BLaER1 (cell line): ENCODE measurements around the gene BACH2.
"Not testable (repeated sequence)": the region's sequence is repeated elsewhere in the genome, so short reads cannot be mapped to it uniquely, and the experiment has no call there.

ENCODE experiments used
- H3K27ac ChIP-seq: shearing (Covaris generic); formaldehyde crosslinking; 2 replicates; pipeline ENCODE4 v1.8.1; 2022
- H3K27me3 ChIP-seq: shearing (Covaris generic); formaldehyde crosslinking; 2 replicates; pipeline ENCODE4 v1.8.1; 2022
- H3K36me3 ChIP-seq: shearing (Covaris generic); formaldehyde crosslinking; 2 replicates; pipeline ENCODE4 v1.8.1; 2022
- H3K4me1 ChIP-seq: shearing (Covaris generic); formaldehyde crosslinking; 2 replicates; pipeline ENCODE4 v1.8.1; 2022
- H3K4me2 ChIP-seq: shearing (Covaris generic); formaldehyde crosslinking; 2 replicates; pipeline ENCODE4 v1.8.1; 2022
- H3K4me3 ChIP-seq: shearing (Covaris generic); formaldehyde crosslinking; 2 replicates; pipeline ENCODE4 v1.8.1; 2022
- H3K9ac ChIP-seq: shearing (Covaris generic); formaldehyde crosslinking; 2 replicates; pipeline ENCODE4 v1.8.1; 2022
- H3K9me3 ChIP-seq: shearing (Covaris generic); formaldehyde crosslinking; 2 replicates; pipeline ENCODE4 v1.8.1; 2022
- H4K20me1 ChIP-seq: shearing (Covaris generic); formaldehyde crosslinking; 2 replicates; pipeline ENCODE4 v1.8.1; 2022
- Cebpa-rat ChIP-seq: shearing (Covaris generic); IDR thresholded peaks from 2 replicates; pipeline ENCODE4 v1.8.1; 2022

BACH2 gene

DNA sequence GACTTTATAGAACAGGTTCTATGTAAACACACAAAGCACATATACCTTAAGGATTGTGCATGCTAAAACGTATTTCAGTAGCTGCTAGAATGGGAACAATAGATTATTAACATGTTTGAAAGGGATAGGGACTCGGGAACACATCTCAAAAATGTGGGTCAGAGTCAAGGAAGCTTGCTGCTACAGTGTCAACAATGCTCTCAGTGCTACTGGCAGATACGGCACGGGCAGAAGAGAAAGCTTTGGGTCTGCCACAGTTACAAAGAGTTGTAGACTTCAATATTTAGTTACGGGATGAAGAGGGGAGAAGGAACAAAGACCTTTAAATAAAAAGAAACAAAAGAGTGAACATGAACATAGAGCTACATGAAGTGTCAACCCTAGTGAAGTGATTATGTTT is 170.5 kb downstream of the BACH2 start:
- Histone ChIP-seq H3K4me3 (no peak overlapping the region), H3K9me3 (no peaks in the 10 kb centered on the region), H3K36me3 (peaks cover 42% of the 10 kb centered on the region), H3K9ac (no peak overlapping the region), H3K27me3 (no peaks in the 10 kb centered on the region), H4K20me1 (peaks cover 91% of the 10 kb centered on the region), H3K4me1 (peaks cover 12% of the 10 kb centered on the region; the same call in 1 of the 2 replicates), H3K4me2 (no peak overlapping the region), H3K27ac (no peak overlapping the region)
- TF ChIP-seq Cebpa-rat: no peak

DNA sequence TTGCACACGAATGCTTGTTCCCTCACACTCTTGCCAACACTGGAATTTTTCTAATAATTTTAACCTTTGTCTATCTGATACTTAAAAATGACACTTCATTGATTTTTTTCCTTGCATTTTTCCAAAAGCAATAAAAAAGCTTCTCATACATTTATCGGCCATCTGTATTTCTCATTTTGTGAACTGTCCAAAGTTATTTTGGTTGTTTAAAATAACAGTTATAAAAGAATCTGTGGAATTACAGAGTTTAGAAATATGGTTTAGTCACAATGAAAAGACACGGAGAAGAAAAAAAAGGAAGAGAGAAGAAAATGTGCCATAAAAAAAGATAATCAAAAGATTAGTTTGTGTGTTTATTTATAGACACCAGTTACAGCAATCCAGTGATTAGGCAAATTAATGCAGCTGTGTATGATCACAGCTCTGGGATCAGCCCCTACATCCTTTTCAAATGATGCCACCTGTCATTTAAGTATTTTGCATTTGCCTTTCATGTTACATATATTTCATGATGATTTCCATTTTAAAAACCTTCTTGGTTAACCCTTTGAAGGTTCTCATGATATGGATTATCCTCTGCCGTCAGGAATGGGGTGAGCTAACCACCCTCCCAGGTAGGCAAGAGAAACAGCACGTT is 171.7 kb downstream of the BACH2 start:
- H3K4me2 ChIP-seq: no peak overlapping the region
- H3K4me1 ChIP-seq: peaks cover 12% of the 10 kb centered on the region; the same call in 1 of the 2 replicates
- H3K27me3 ChIP-seq: no peaks in the 10 kb centered on the region
- no peak overlapping the region for H3K27ac ChIP-seq
- peaks cover 33% of the 10 kb centered on the region for H3K36me3 ChIP-seq
- H3K9me3 ChIP-seq: no peaks in the 10 kb centered on the region
- peaks cover 91% of the 10 kb centered on the region for H4K20me1 ChIP-seq
- H3K4me3 ChIP-seq: no peak overlapping the region
- no peak for TF ChIP-seq Cebpa-rat
- H3K9ac ChIP-seq: no peak overlapping the region

DNA sequence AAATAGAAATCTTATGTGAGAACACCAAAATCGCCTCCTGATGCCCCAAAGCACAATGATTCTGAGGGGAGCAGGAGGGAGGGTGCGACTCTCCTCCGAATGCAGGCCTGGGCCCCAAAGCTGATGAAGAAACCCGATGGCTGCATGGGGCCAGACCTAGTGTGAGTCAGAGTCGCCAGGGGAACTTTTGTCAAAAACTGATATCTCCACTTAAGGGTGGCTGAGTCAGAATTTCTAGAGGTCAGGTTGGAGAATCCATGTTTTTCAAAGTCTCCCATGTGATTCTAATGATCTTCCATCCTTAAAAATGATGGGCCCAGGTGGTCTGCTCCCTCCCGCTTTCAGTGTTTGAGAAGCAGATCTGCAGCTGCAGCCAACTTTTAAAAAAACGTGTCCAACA is 172.8 kb downstream of the BACH2 start:
- no peak overlapping the region for H3K4me3 ChIP-seq
- peaks cover 12% of the 10 kb centered on the region; the same call in 1 of the 2 replicates for H3K4me1 ChIP-seq
- H3K27me3 ChIP-seq: no peaks in the 10 kb centered on the region
- H3K36me3 ChIP-seq: peaks cover 33% of the 10 kb centered on the region; the same call in 1 of the 2 replicates
- peaks cover 99% of the 10 kb centered on the region for H4K20me1 ChIP-seq
- no peak overlapping the region for H3K27ac ChIP-seq
- no peak for TF ChIP-seq Cebpa-rat
- no peaks in the 10 kb centered on the region for H3K9me3 ChIP-seq
- H3K4me2 ChIP-seq: no peak overlapping the region
- no peak overlapping the region for H3K9ac ChIP-seq

- no peaks in the 10 kb centered on the region for H3K27me3 ChIP-seq
- TF ChIP-seq Cebpa-rat: no peak
- peaks cover 12% of the 10 kb centered on the region; the same call in 1 of the 2 replicates for H3K4me1 ChIP-seq
Measured at GRCh38 chr6:90121982-90122381, 174.7 kb downstream of the BACH2 start.

GRCh38 chr6:90120327-90120726 is 176.3 kb downstream of the BACH2 start:
- H3K27ac ChIP-seq: no peak overlapping the region
- H4K20me1 ChIP-seq: peaks cover 98% of the 10 kb centered on the region
- no peak overlapping the region for H3K4me3 ChIP-seq
- no peak for TF ChIP-seq Cebpa-rat
- H3K36me3 ChIP-seq: peaks cover 20% of the 10 kb centered on the region; the same call in 1 of the 2 replicates
- peaks cover 12% of the 10 kb centered on the region; the same call in 1 of the 2 replicates for H3K4me1 ChIP-seq
- no peak overlapping the region for H3K4me2 ChIP-seq
- peaks cover 17% of the 10 kb centered on the region for H3K9me3 ChIP-seq
- H3K27me3 ChIP-seq: no peaks in the 10 kb centered on the region
- no peak overlapping the region for H3K9ac ChIP-seq

More at GRCh38 chr6:90121982-90122381, 174.7 kb downstream of the BACH2 start:
- Histone ChIP-seq H3K27ac (no peak overlapping the region), H3K9ac (no peak overlapping the region), H4K20me1 (peaks cover 98% of the 10 kb centered on the region), H3K4me2 (no peak overlapping the region; the same call in 1 of the 2 replicates), H3K9me3 (peaks cover 1% of the 10 kb centered on the region), H3K4me3 (no peak overlapping the region), H3K36me3 (peaks cover 21% of the 10 kb centered on the region; the same call in 1 of the 2 replicates)

DNA sequence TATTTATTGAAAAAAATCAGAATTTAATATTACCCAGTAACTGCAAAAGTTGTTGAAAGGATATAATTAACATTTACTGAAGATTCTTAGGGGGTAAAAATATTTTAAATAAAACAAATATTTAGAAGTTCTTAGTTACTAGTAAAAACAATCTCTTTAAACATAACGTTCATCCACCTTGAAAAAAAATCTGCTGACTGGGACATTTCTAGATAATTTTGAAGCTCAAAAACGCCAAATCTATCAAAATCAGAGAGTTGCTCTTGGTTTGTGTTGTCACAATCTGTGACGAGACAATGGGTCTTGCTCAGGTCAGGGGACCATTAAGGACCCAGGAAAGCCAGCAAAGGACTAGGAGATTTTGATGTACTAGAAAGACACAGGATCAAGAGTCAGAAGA is 177.0 kb downstream of the BACH2 start:
- peaks cover 21% of the 10 kb centered on the region for H3K9me3 ChIP-seq
- no peaks in the 10 kb centered on the region for H3K27me3 ChIP-seq
- no peak overlapping the region for H3K4me3 ChIP-seq
- no peak overlapping the region for H3K4me2 ChIP-seq
- peaks cover 22% of the 10 kb centered on the region; the same call in 1 of the 2 replicates for H3K36me3 ChIP-seq
- no peak overlapping the region for H3K27ac ChIP-seq
- peaks cover 12% of the 10 kb centered on the region; the same call in 1 of the 2 replicates for H3K4me1 ChIP-seq
- no peak overlapping the region for H3K9ac ChIP-seq
- no peak for TF ChIP-seq Cebpa-rat
- H4K20me1 ChIP-seq: peaks cover 98% of the 10 kb centered on the region

DNA sequence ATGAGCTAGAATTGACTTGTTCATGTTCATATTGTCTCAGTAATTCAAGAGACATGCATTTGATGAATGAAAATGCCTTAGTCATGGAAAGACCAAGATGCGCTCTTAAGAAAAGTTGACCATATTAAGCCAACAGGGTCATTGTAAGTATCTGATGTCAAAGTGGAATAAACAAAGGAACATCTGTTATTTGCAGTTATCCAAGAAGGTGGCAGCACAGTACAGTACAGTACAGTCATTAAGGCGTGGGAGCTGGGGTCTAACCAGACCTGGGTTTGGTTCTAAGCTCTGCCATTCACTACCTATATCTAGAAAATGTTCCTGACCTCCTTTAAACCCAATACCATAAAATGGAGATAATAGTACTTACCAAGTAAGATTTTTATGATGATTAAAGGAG is 178.1 kb downstream of the BACH2 start:
- Histone ChIP-seq H3K4me1 (peaks cover 12% of the 10 kb centered on the region; the same call in 1 of the 2 replicates), H3K27ac (no peak overlapping the region), H3K9ac (no peak overlapping the region), H3K36me3 (peaks cover 27% of the 10 kb centered on the region; the same call in 1 of the 2 replicates), H3K27me3 (no peaks in the 10 kb centered on the region), H3K4me3 (no peak overlapping the region), H4K20me1 (peaks cover 98% of the 10 kb centered on the region), H3K4me2 (no peak overlapping the region), H3K9me3 (peaks cover 31% of the 10 kb centered on the region)
- no peak for TF ChIP-seq Cebpa-rat

DNA sequence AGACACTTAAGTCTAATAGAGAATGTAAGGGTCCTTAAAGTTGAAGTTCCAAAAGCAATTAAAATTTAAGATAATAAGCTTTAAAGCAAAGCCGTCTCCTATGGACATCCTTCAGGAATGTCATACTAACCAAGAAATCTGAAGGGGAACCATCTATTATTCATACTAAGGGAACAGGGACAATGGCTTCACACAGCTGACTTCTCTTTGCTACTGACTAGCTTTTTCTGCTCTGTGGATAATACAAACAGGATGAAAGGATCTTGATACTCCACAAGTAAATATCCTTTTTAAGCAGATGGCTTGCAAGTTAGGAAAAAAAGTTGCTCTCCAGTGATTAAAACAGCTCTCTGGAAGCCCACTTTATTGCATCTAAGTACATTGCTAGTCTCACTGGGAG is 178.6 kb downstream of the BACH2 start:
- Histone ChIP-seq H3K9ac (no peak overlapping the region), H3K36me3 (peaks cover 27% of the 10 kb centered on the region; the same call in 1 of the 2 replicates), H3K4me1 (peaks cover 12% of the 10 kb centered on the region; the same call in 1 of the 2 replicates), H3K4me3 (no peak overlapping the region), H3K9me3 (peaks cover 36% of the 10 kb centered on the region), H3K27me3 (no peaks in the 10 kb centered on the region), H4K20me1 (peaks cover 98% of the 10 kb centered on the region), H3K27ac (no peak overlapping the region), H3K4me2 (no peak overlapping the region)
- TF ChIP-seq Cebpa-rat: no peak

DNA sequence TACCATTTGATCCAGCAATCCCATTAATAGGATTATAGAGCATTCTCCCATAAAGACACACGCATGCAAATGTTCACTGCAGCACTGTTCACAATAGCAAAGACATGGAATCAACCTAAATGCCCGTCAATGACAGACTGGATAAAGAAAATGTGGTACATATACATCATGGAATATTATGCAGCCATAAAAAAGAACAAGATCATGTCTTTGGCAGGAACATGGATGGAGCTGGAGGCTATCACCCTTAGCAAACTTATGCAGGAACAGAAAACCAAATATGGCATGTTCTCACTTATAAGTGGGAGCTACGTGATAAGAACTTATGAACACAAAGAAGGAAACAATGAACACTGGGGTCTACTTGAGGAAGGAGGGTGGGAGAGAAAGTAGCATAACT is 180.5 kb downstream of the BACH2 start:
- H3K9ac ChIP-seq, H3K4me3 ChIP-seq, H3K27ac ChIP-seq, H3K27me3 ChIP-seq, H3K4me2 ChIP-seq, H3K4me1 ChIP-seq: not testable (repeated sequence)
- Histone ChIP-seq H3K9me3 (peaks cover 39% of the 10 kb centered on the region), H4K20me1 (peaks cover 98% of the 10 kb centered on the region), H3K36me3 (peaks cover 34% of the 10 kb centered on the region; the same call in 1 of the 2 replicates)

DNA sequence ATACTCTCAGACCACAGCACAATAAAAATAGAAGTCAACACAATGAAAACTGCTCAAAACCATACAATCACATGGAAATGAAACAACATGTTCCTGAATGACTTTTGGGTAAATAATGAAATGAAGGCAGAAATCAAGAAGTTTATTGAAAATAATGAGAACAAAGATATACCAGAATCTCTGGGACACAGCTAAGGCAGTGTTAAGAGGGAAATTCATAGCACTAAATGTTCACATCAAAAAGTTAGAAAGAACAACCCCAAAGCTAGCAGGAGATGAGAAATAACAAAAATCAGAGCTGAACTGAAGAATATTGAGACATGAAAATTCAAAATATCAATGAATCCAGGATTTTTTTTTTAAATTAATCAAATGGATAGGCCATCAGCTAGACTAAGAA is 183.3 kb downstream of the BACH2 start:
- Histone ChIP-seq H3K9ac (no peak overlapping the region), H4K20me1 (peaks cover 97% of the 10 kb centered on the region), H3K27ac (no peak overlapping the region), H3K4me3 (no peak overlapping the region), H3K36me3 (peaks cover 32% of the 10 kb centered on the region; the same call in 1 of the 2 replicates), H3K27me3 (no peaks in the 10 kb centered on the region), H3K4me2 (no peak overlapping the region), H3K4me1 (no peaks in the 10 kb centered on the region), H3K9me3 (peaks cover 39% of the 10 kb centered on the region)
- no peak for TF ChIP-seq Cebpa-rat
